GM12878 (cell line): ENCODE data around the gene MLLT3. TPM values are rescaled to one million over a fixed set of nuclear protein-coding genes. Genes with fewer than 3 reads are reported as not detected.

Source experiments
- ATAC-seq: fragments of 200-7000 bp; cut with Tn5 transposase; 3 replicates; pipeline ENCODE4 v1.9.1; 2020; ENCODE audit warnings: mild to moderate bottlenecking, moderate library complexity
- BruUV-seq: library from RNA; stranded (reverse); fragments of 400-500 nt; replicated peaks from 2 replicates; lab custom pipeline; 2021; lab: Mats Ljungman, UMichigan
- CTCF ChIA-PET: fragments of 300-600 bp; sonication (Branson Sonifier 250); formaldehyde crosslinking; extraction: SDS; loops from one replicate; lab custom pipeline; 2021; ENCODE audit warnings: inconsistent platforms; lab: Yijun Ruan, JAX
- POLR2A ChIA-PET: fragments of 350-600 bp; formaldehyde crosslinking; extraction: SDS; loops from one replicate; lab custom pipeline; 2021; ENCODE audit warnings: inconsistent platforms; lab: Charles Lee
- RAD21 ChIA-PET: fragments of 300-600 bp; sonication (Branson Sonifier 250); formaldehyde crosslinking; loops from one replicate; lab custom pipeline; 2023; ENCODE audit warnings: antibody characterized with exemption; ENCODE audit not compliant: unreplicated experiment; lab: Charles Lee
- SMC1A ChIA-PET: fragments of 300-600 bp; sonication (Branson Sonifier 250); formaldehyde crosslinking; loops from one replicate; lab custom pipeline; 2023; ENCODE audit not compliant: unreplicated experiment, uncharacterized antibody; lab: Charles Lee
- DNase-seq: peaks from one replicate; pipeline ENCODE4 v3.0.0-alpha.2; 2011; ENCODE audit warnings: low read depth, low spot score
- FAIRE-seq: peaks from 3 replicates; lab custom pipeline; 2011; peaks lifted over from hg19 to GRCh38; lab: Jason Lieb, UNC
- H2AFZ ChIP-seq: 2 replicates; pipeline ENCODE4 v1.6.0; 2011; ENCODE audit warnings: low read depth, low read length, control low read depth; ENCODE audit not compliant: control insufficient read depth
- H3K27ac ChIP-seq: 2 replicates; pipeline ENCODE4 v1.5.1; 2011; ENCODE audit warnings: control low read depth; ENCODE audit not compliant: control insufficient read depth, insufficient read depth
- H3K27me3 ChIP-seq, 2 experiments: replicated peaks in 1 of 2; 2 replicates each; pipeline versions ENCODE4 v1.6.0 to v1.6.1; 2011; ENCODE audit warnings: low read length in 1 of 2; ENCODE audit not compliant: control insufficient read depth in 2 of 2, insufficient read depth in 2 of 2
- H3K36me3 ChIP-seq, 2 experiments: 2 replicates each; pipeline ENCODE4 v1.5.1; 2011; ENCODE audit warnings: low read length in 1 of 2; ENCODE audit not compliant: control insufficient read depth in 2 of 2, insufficient read depth in 2 of 2
- H3K4me1 ChIP-seq: 2 replicates; pipeline ENCODE4 v1.6.1; 2011; ENCODE audit warnings: mild to moderate bottlenecking, low read length, moderate library complexity, mixed read lengths; ENCODE audit not compliant: control insufficient read depth, insufficient read depth
- H3K4me2 ChIP-seq: 2 replicates; pipeline ENCODE4 v1.6.0; 2011; ENCODE audit warnings: control low read depth; ENCODE audit not compliant: control insufficient read depth, insufficient read depth
- H3K4me3 ChIP-seq: fragments of 200-600 bp; sonication (generic); 2 replicates; pipeline ENCODE4 v1.5.1; 2016
- H3K79me2 ChIP-seq: 2 replicates; pipeline ENCODE4 v1.6.0; 2011; ENCODE audit warnings: low read length; ENCODE audit not compliant: control insufficient read depth, insufficient read depth
- H3K9ac ChIP-seq: 2 replicates; pipeline ENCODE4 v1.8.0; 2011; ENCODE audit warnings: low read length, control low read depth, mixed read lengths; ENCODE audit not compliant: control insufficient read depth, insufficient read depth
- H3K9me3 ChIP-seq: replicated peaks from 3 replicates; pipeline ENCODE4 v1.5.1; 2011; ENCODE audit warnings: mild to moderate bottlenecking, low read length; ENCODE audit not compliant: control insufficient read depth, insufficient read depth
- H4K20me1 ChIP-seq: 2 replicates; pipeline ENCODE4 v1.6.0; 2011; ENCODE audit not compliant: control insufficient read depth, insufficient read depth
- BACH1 ChIP-seq: fragments of 450-650 bp; IDR thresholded peaks from 2 replicates; pipeline ENCODE4 v1.6.1; 2017; ENCODE audit warnings: mild to moderate bottlenecking, borderline replicate concordance
- CREB1 ChIP-seq: IDR thresholded peaks from 2 replicates; pipeline ENCODE4 v1.6.1; 2012; ENCODE audit warnings: low read depth, mild to moderate bottlenecking, inconsistent platforms
- CTCF ChIP-seq, 3 experiments: IDR thresholded peaks in 2 of 3; conservative IDR thresholded peaks in 1 of 3; 2 replicates each; pipeline ENCODE4 v1.5.1; 2011; ENCODE audit warnings: low read depth in 3 of 3, low read length in 3 of 3, mild to moderate bottlenecking in 3 of 3, control low read depth in 2 of 3, moderate library complexity in 2 of 3, inconsistent platforms in 1 of 3, mixed read lengths in 1 of 3; ENCODE audit not compliant: control insufficient read depth in 2 of 3, insufficient read depth in 1 of 3; ENCODE audit errors: extremely low read depth in 1 of 3
- GATAD2B ChIP-seq: fragments of 450-650 bp; conservative IDR thresholded peaks from 2 replicates; pipeline ENCODE4 v1.6.1; 2017; ENCODE audit warnings: low read depth, mild to moderate bottlenecking, moderate library complexity
- JUNB ChIP-seq: IDR thresholded peaks from 2 replicates; pipeline ENCODE4 v1.6.1; 2016; ENCODE audit warnings: antibody characterized with exemption, mild to moderate bottlenecking
- MAX ChIP-seq: IDR thresholded peaks from 2 replicates; pipeline ENCODE4 v1.6.1; 2012; ENCODE audit warnings: low read depth, low read length, improper control_type of control experiment
- MEF2B ChIP-seq: fragments of 450-650 bp; IDR thresholded peaks from 2 replicates; pipeline ENCODE4 v1.6.1; 2018; ENCODE audit warnings: mild to moderate bottlenecking, moderate library complexity; ENCODE audit not compliant: partially characterized antibody, poor library complexity, severe bottlenecking
- RCOR1 ChIP-seq: conservative IDR thresholded peaks from 2 replicates; pipeline ENCODE4 v1.6.1; 2012; ENCODE audit warnings: low read depth, low read length, improper control_type of control experiment
- SIN3A ChIP-seq: IDR thresholded peaks from 2 replicates; pipeline ENCODE4 v1.6.1; 2012; ENCODE audit warnings: low read depth, low read length, improper control_type of control experiment
- TCF12 ChIP-seq: IDR thresholded peaks from 2 replicates; pipeline ENCODE4 v1.6.1; 2011; ENCODE audit warnings: low read depth, mild to moderate bottlenecking, low read length
- YY1 ChIP-seq: IDR thresholded peaks from 2 replicates; pipeline ENCODE4 v1.6.1; 2011; ENCODE audit warnings: low read depth, mild to moderate bottlenecking, low read length
- ZNF592 ChIP-seq: fragments of 450-650 bp; IDR thresholded peaks from 2 replicates; pipeline ENCODE4 v1.6.1; 2017; ENCODE audit warnings: mild to moderate bottlenecking, moderate library complexity
- ZSCAN29 ChIP-seq: fragments of 450-650 bp; IDR thresholded peaks from 2 replicates; pipeline ENCODE4 v1.6.1; 2017; ENCODE audit warnings: mild to moderate bottlenecking, moderate library complexity
- WGBS: methylation state at CpG from one replicate; pipeline ENCODE4 v1.1.6; 2016; ENCODE audit warnings: low lambda C conversion rate; ENCODE audit not compliant: insufficient replicate concordance, insufficient coverage; ENCODE audit errors: missing lambda C conversion rate; 5-methylcytosine and 5-hydroxymethylcytosine counted together
- in situ Hi-C: fragments of 300-500 bp; cut with MboI; formaldehyde crosslinking; loops from 9 replicates; pipeline ENCODE4 v1.14.3; 2018; ENCODE audit warnings: mixed read lengths
- intact Hi-C: fragments of 100-400 bp; cut with micrococcal nuclease; formaldehyde crosslinking; loops from one replicate; pipeline ENCODE4 v1.14.2; 2022; ENCODE audit not compliant: unreplicated experiment
- polyA plus RNA-seq, 11 experiments: library from polyadenylated mRNA; depleted of rRNA in 4 of 11; unstranded in 6 of 11; stranded (reverse) in 5 of 11; fragments of >200 nt; fragmentation: Nextera tagmentation in 4 of 11; fragmentation: Illumina TruSeq in 1 of 11; extraction: Ambion mirVana in 4 of 11; extraction: Trizol in 1 of 11; gene quantifications; 1 replicate in 1 of 11; 2 replicates in 10 of 11; pipeline versions ENCODE4 v1.2.1 to v1.2.3, GENCODE V29; 2011 to 2016; ENCODE audit warnings: inconsistent platforms in 2 of 11, missing spikeins in 2 of 11, low read depth in 1 of 11
- total RNA-seq, 4 experiments: library from RNA; depleted of rRNA in 3 of 4; stranded (reverse); fragments of >200 nt in 3 of 4; fragmentation: Illumina TruSeq in 1 of 4; extraction: Trizol in 1 of 4; gene quantifications; 2 replicates each; pipeline versions ENCODE4 v1.2.1 to v1.2.3, GENCODE V29; 2013 to 2021

MLLT3 gene
- total and polyA plus RNA-seq, 10 of the 15 experiments (the other 5 are each of a cell fraction or from before 2014, with no cell fraction given), result 17.7 to 72.3 (median 35.6) TPM

GRCh38 chr9:20624201-20625002 lies 2.1 kb upstream of the MLLT3 start:
- FAIRE-seq (peak; percentile 75), DNase-seq (peak; percentile 80), ATAC-seq (peak; percentile 17)
- Histone ChIP-seq H2AFZ (peak overlapping the region; percentile 87), H3K36me3 (no peaks in the 10 kb centered on the region), H3K27me3 (no peaks in the 10 kb centered on the region), H3K27ac (peak overlapping the region; percentile 80; the same call in 1 of the 2 replicates), H3K4me2 (peak overlapping the region; percentile 99), H3K4me1 (no peaks in the 10 kb centered on the region), H3K9me3 (no peaks in the 10 kb centered on the region), H3K79me2 (peaks cover 28% of the 10 kb centered on the region), H4K20me1 (no peaks in the 10 kb centered on the region), H3K9ac (peak overlapping the region; percentile 81), H3K4me3 (peak overlapping the region; percentile 87)
- RAD21 ChIA-PET, result interaction anchor here (0.6 to 8.1 kb wide), 57 partner anchors 9 to 486 kb away, joined by 3 to 194 read pairs (median 4); partner anchors contain the start of gene FOCAD
- WGBS, result 7% methylated on average over 21 of the region's 21 CpGs
- in situ Hi-C loops, result loop anchor here (5.0 kb wide), 4 partner anchors 267 to 697 kb away; no protein-coding TSS in a partner anchor
- POLR2A ChIA-PET, result interaction anchor here (0.5 to 7.4 kb wide), 10 partner anchors 16 to 269 kb away, joined by 3 to 87 read pairs (median 4); partner anchors contain the start of gene FOCAD
- intact Hi-C loops, result loop anchor here (1.0 to 5.0 kb wide), 11 partner anchors 16 to 487 kb away; partner anchors contain the start of gene FOCAD
- CTCF ChIA-PET, result interaction anchor here (0.6 to 7.8 kb wide), 59 partner anchors 9 to 697 kb away, joined by 3 to 114 read pairs (median 5); partner anchors contain the start of gene FOCAD
- no TSS peak for BruUV-seq
- SMC1A ChIA-PET, result interaction anchor here (0.6 to 8.3 kb wide), 71 partner anchors 9 to 698 kb away, joined by 3 to 232 read pairs (median 4); partner anchors contain the start of gene FOCAD
- TF ChIP-seq MAX (no peak), CREB1 (no peak), CTCF (IDR thresholded peaks at IDR 0.05 in 2 of 3, conservative IDR thresholded peaks at IDR 0.05 in 1 of 3; ENCODE audit: control insufficient read depth in 2 of 3, extremely low read depth in 1 of 3, insufficient read depth in 1 of 3, low read depth in 3 of 3, low read length in 3 of 3) (peak; percentile 64 to 91 (median 75); a peak in 5 of 6 replicates), BACH1 (no peak), GATAD2B (no peak; the same call in 1 of the 2 replicates), ZSCAN29 (no peak), TCF12 (no peak), ZNF592 (no peak), JUNB (no peak), SIN3A (no peak), MEF2B (peak; percentile 48), YY1 (peak; percentile 63), RCOR1 (no peak)
